PFSK-1 (cell line): ENCODE data around the gene MTCL3.

Experiments
- POLR2AphosphoS5 ChIP-seq: IDR thresholded peaks from 2 replicates; pipeline ENCODE4 v1.6.1; 2012; ENCODE audit warnings: low read depth, mild to moderate bottlenecking, control low read depth, low read length, moderate library complexity
- REST ChIP-seq, 2 experiments: IDR thresholded peaks; 2 replicates each; pipeline versions ENCODE4 v1.6.1 to v1.8.0; 2011 to 2012; ENCODE audit warnings: low read depth in 2 of 2, low read length in 2 of 2, control low read depth in 1 of 2, inconsistent platforms in 1 of 2, mild to moderate bottlenecking in 1 of 2, moderate library complexity in 1 of 2; ENCODE audit not compliant: insufficient read depth in 1 of 2

- TF ChIP-seq REST (IDR thresholded peaks at IDR 0.05; ENCODE audit: insufficient read depth in 1 of 2, low read depth in 2 of 2, low read length in 2 of 2): no peak
- TF ChIP-seq POLR2AphosphoS5: no peak
Observed at GRCh38 chr6:127497410-127497809, 21.7 kb downstream of the MTCL3 start.
